ENCODE measurements around the gene YBX2. TPM values are rescaled to one million over a fixed set of nuclear protein-coding genes. Genes with fewer than 3 reads are reported as not detected.

The YBX2 gene
- total RNA-seq, 1 donor from 2014 or later: not detected

DNA sequence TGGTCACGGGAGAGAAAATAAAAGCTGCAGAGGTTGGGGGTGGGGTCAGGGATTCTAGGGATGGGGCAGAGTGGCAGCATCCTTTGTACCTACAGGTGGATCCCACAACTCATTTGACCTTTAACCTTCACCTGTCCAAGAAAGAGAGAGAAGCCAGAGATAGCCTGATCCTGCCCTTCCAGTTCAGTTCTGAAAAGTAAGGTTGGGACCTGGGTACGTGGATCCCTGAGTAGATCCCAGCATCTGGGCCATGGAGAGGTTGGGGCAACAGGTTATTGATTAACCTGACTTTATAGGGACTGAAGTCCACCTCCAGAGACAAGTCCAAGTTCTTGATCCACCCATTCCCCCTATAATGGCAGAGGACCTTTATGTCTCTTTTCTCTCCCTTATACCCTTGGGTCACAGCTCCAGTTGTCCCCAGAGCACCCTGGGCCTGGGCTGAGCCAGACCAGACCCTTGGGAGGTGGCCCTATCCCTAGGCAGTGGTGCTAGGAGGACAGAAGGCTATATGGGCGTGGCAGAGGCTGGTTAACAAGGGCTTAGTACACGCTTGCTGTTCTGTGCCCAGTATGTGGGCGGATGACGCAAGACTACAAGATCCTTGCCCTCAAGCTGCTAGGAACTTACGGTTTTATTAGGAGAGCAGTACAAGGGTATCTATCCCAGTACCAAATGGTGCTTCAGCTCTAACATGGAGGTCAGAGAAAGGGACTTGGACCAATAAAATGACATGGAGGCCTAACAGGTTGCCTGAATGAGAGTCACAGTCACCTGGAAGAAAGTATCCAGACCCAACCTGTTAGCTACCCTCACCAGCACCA lies 35.5 kb downstream of the YBX2 start:
- H3K36me3 ChIP-seq: peaks cover 28 to 58% of the 10 kb centered on the region in 2 donors
- DNase-seq (ENCODE audit: low spot score in 2 of 2): no peak

DNA sequence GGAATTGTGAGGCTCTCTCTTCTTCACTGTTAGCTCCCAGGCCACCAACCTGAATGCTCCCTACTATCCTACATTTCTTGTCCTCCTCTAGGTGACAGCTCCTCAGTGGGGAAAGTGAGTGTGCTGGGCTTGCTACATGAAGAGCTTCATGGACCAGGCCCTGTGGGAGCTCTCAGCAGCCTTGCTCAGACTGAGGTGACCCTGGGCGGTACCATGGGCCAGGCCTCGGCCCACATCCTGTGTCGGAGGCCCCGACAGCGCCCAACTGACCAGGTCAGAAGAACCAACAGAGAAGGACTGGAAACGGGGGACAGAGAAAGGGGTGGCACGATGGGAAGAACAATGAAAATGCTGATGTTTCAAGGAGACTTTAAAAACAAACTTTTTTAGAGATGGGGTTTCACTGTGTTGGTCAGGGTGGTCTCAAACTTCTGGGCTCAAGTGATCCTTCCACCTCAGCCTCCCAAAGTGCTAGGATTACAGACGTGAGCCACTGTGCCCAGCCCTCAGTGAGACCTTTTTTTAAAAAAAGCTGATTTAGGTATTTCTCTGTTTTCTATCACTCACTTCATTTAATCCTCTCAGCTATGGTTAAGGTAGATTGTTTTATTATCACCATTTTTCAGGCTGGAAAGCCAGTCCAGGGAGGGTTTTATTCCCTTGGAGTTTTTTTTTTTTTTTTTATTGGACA lies 37.5 kb downstream of the YBX2 start:
- intact Hi-C loops (cut with DNase I): no loop called here
- DNase-seq (ENCODE audit: low spot score in 2 of 2): no peak
- Histone ChIP-seq H3K4me1 (peaks cover 6 to 12% of the 10 kb centered on the region in 2 donors), H3K36me3 (peaks cover 28 to 59% of the 10 kb centered on the region in 2 donors), H3K27ac (no peak overlapping the region), H3K4me3 (no peak overlapping the region), H3K27me3 (peaks cover 6% of the 10 kb centered on the region), H3K9me3 (no peaks in the 10 kb centered on the region)
- TF ChIP-seq, protein P1, sequence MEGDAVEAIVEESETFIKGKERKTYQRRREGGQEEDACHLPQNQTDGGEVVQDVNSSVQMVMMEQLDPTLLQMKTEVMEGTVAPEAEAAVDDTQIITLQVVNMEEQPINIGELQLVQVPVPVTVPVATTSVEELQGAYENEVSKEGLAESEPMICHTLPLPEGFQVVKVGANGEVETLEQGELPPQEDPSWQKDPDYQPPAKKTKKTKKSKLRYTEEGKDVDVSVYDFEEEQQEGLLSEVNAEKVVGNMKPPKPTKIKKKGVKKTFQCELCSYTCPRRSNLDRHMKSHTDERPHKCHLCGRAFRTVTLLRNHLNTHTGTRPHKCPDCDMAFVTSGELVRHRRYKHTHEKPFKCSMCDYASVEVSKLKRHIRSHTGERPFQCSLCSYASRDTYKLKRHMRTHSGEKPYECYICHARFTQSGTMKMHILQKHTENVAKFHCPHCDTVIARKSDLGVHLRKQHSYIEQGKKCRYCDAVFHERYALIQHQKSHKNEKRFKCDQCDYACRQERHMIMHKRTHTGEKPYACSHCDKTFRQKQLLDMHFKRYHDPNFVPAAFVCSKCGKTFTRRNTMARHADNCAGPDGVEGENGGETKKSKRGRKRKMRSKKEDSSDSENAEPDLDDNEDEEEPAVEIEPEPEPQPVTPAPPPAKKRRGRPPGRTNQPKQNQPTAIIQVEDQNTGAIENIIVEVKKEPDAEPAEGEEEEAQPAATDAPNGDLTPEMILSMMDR (IDR thresholded peaks at IDR 0.05): no peak

More for the DNA sequence above, 35.5 kb downstream of the YBX2 start:
- intact Hi-C loops (cut with DNase I): no loop called here
- no peaks in the 10 kb centered on the region for H3K9me3 ChIP-seq
- H3K4me3 ChIP-seq: no peak overlapping the region
- TF ChIP-seq, protein P1 (IDR thresholded peaks at IDR 0.05): no peak
- H3K4me1 ChIP-seq: peaks cover 8 to 13% of the 10 kb centered on the region in 2 donors
- no peak overlapping the region for H3K27ac ChIP-seq
- peaks cover 17% of the 10 kb centered on the region for H3K27me3 ChIP-seq

DNA sequence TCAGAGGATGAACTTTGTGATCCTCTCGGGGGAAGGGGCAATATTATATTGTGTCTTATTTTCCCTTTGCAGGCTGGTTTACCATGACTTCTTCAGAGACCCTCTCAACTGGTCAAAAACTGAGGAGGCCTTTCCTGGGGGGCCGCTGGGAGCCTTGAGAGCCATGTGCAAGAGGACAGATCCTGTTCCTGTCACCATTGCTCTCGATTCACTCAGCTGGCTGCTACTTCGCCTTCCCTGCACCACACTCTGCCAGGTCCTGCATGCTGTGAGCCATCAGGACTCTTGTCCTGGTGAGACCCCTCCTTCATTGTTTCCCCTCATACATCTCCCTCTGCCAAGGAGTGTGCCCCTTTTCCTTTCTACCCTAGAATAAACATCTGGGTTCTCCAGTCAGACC lies 39.9 kb downstream of the YBX2 start:
- H3K9me3 ChIP-seq: no peaks in the 10 kb centered on the region
- H3K36me3 ChIP-seq: peaks cover 28 to 55% of the 10 kb centered on the region in 2 donors
- no peak overlapping the region for H3K27ac ChIP-seq
- H3K27me3 ChIP-seq: no peaks in the 10 kb centered on the region
- intact Hi-C loops (cut with DNase I): loop anchor here (5.0 kb wide), 1 partner anchor 318 kb away; no protein-coding TSS in a partner anchor
- peaks cover 15 to 22% of the 10 kb centered on the region in 2 donors for H3K4me1 ChIP-seq
- H3K4me3 ChIP-seq: no peak overlapping the region
- no peak for DNase-seq (ENCODE audit: low spot score in 2 of 2)
- TF ChIP-seq, protein P1 (IDR thresholded peaks at IDR 0.05): no peak

DNA sequence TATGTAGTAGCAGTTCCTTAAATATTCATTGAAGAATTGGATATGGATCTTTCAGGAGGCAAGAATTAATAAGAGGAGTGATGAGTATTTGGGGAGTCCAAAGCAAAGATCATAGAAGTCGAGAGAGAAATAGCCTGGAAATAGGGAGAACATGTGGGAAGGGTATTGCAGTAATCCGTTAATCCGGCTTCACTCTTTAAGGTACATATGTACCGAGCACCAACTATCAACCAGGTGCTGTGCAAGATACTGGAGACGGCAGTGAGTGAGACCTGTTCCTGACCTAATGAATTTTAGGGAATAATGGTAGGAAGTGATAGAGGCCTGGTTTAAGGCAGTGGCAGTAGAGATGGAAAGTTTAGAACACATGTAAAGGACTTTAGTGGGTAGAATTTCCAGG lies 41.4 kb downstream of the YBX2 start:
- no peak for DNase-seq (ENCODE audit: low spot score in 2 of 2)
- Histone ChIP-seq H3K4me1 (peaks cover 16 to 27% of the 10 kb centered on the region in 2 donors), H3K27ac (peak overlapping the region; percentile 100), H3K27me3 (no peaks in the 10 kb centered on the region), H3K9me3 (no peaks in the 10 kb centered on the region), H3K4me3 (peak overlapping the region; percentile 84 to 94), H3K36me3 (peaks cover 28 to 40% of the 10 kb centered on the region in 2 donors)
- intact Hi-C loops (cut with DNase I): loop anchor here (2.0 to 5.0 kb wide), 2 partner anchors 54 to 319 kb away; partner anchors contain the start of gene EIF5A
- TF ChIP-seq, protein P1 (IDR thresholded peaks at IDR 0.05): no peak

DNA sequence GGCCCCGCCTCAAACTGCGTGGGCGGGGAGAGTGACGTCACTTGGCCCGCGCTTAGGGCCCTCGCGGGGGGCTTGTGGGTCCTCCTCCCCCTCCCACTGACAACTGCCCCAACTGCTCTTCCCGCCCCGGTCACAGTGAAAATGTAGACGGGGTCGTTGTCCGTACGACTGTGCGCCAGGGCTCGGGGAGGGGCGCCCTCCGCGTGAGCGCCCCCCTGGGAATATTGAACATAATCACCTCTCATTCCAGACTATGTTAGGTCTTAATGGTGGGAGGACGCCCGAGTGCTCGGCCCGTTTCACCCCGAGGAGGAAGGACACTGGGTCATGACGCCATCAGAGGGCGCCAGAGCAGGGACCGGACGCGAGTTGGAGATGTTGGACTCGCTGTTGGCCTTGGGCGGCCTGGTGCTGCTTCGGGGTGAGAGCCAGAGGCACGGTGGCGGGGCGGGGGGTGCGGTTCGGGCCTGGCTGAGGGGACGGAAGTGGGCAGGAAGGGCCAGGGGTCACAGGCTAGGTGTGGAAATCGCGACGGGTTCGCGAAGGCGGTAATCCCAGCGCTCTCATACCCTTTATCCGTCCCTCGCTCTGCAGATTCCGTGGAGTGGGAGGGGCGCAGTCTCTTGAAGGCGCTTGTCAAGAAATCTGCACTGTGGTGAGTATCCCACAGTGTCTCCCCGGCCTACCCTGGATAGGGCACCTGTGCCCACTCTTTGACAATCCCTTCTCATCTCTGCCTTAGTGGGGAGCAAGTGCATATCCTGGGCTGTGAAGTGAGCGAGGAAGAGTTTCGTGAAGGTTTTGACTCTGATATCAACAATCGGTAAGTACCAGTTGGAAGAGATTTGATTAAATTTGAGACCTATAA lies 42.0 kb downstream of the YBX2 start, which contains the start of gene ELP5:
Gene ELP5 (plus strand): TSS at position 40 of the 868 bp plus-strand sequence. CDS start 336 bp downstream, at position 376.
- peaks cover 16 to 27% of the 10 kb centered on the region in 2 donors for H3K4me1 ChIP-seq
- no peaks in the 10 kb centered on the region for H3K27me3 ChIP-seq
- H3K4me3 ChIP-seq: peak within 1 kb of the TSS; percentile 84 to 94
- peak within 1 kb of the TSS; percentile 100 for H3K27ac ChIP-seq
- TF ChIP-seq, protein P1 (IDR thresholded peaks at IDR 0.05): peak; percentile 15 to 31 (median 21)
- H3K9me3 ChIP-seq: no peaks in the 10 kb centered on the region
- intact Hi-C loops (cut with DNase I): loop anchor here (1.0 to 5.0 kb wide), 3 partner anchors 29 to 320 kb away; partner anchors contain the start of genes EIF5A and SLC2A4
- peak; percentile 86 to 98 for DNase-seq (ENCODE audit: low spot score in 2 of 2)
- peaks cover 28 to 34% of the 10 kb centered on the region in 2 donors for H3K36me3 ChIP-seq

Measured in ascending aorta (tissue), 2 donors.